ENCODE results near the gene PHLPP1.

DNA sequence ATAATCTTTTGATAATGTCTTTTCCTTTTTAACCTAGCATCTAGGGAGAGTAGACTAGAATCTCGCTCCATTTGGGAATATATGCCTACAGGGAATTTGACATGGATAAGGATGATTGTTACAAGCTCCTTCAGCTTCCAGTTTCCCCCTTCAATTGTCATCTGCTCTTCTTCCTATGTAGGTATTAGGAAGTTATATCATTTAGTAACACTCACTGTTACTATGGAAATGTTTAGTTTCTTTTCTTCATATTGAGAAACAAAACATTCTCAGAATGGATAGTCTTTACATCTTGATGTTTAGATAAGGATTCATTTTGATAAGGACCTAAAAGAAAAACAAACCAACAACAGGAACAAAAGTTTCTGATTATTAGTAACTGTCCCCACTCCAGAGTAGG, 127.6 kb downstream of the PHLPP1 start:
- TF ChIP-seq POLR2A (IDR thresholded peaks at IDR 0.05; ENCODE audit: low read length) (no peak), GATA1 (IDR thresholded peaks at IDR 0.05; ENCODE audit: low read depth, low read length) (no peak)
